ENCODE data around the gene ELOVL7. TPM values are rescaled to one million over a fixed set of nuclear protein-coding genes. Genes with fewer than 3 reads are reported as not detected.

Gene ELOVL7
- total RNA-seq, 6 experiments from 2014 or later, result 0.19 to 1.2 (median 0.63) TPM

GRCh38 chr5:60710362-60710761 lies 133.7 kb downstream of the ELOVL7 start:
- H3K27ac ChIP-seq, result no peak overlapping the region
- TF ChIP-seq POLR2A (IDR thresholded peaks at IDR 0.05) (no peak), CTCF (IDR thresholded peaks at IDR 0.05) (no peak)
- ATAC-seq, result no peak
- H3K4me3 ChIP-seq, result no peak overlapping the region
- no peaks in the 10 kb centered on the region for H3K27me3 ChIP-seq
- DNase-seq, result no peak
- no peaks in the 10 kb centered on the region for H3K9me3 ChIP-seq
- no peaks in the 10 kb centered on the region for H3K36me3 ChIP-seq
- 43% methylated on average over 3 of the region's 3 CpGs for WGBS (ENCODE audit: insufficient coverage, low coverage, low lambda C conversion rate, missing lambda C conversion rate)
- intact Hi-C loops (cut with DNase I), result no loop called here
- no peaks in the 10 kb centered on the region for H3K4me1 ChIP-seq

- H3K4me3 ChIP-seq, result no peak overlapping the region
- H3K4me1 ChIP-seq, result peaks cover 0 to 3% (median 0%) of the 10 kb centered on the region in 4 donors
- H3K27ac ChIP-seq, result no peak overlapping the region
- H3K9me3 ChIP-seq, result no peaks in the 10 kb centered on the region
- no peak for DNase-seq
- TF ChIP-seq POLR2A (IDR thresholded peaks at IDR 0.05), result no peak
- no peak for TF ChIP-seq CTCF (IDR thresholded peaks at IDR 0.05)
- no peaks in the 10 kb centered on the region for H3K36me3 ChIP-seq
- intact Hi-C loops (cut with DNase I), result no loop called here
- no peak for ATAC-seq
- no peaks in the 10 kb centered on the region for H3K27me3 ChIP-seq
Observed at GRCh38 chr5:60705144-60705543, 138.9 kb downstream of the ELOVL7 start.

- no peak for DNase-seq
- WGBS (ENCODE audit: insufficient coverage, low coverage, low lambda C conversion rate, missing lambda C conversion rate), result 94% methylated on average over 2 of the region's 2 CpGs
- intact Hi-C loops (cut with DNase I), result no loop called here
Observed at GRCh38 chr5:60703944-60704343, 140.1 kb downstream of the ELOVL7 start.

More at GRCh38 chr5:60703944-60704343, 140.1 kb downstream of the ELOVL7 start:
- no peaks in the 10 kb centered on the region for H3K9me3 ChIP-seq
- no peak overlapping the region for H3K4me3 ChIP-seq
- ATAC-seq, result no peak
- TF ChIP-seq POLR2A (IDR thresholded peaks at IDR 0.05), result no peak
- TF ChIP-seq CTCF (IDR thresholded peaks at IDR 0.05), result no peak
- no peak overlapping the region for H3K27ac ChIP-seq
- H3K27me3 ChIP-seq, result no peaks in the 10 kb centered on the region
- peaks cover 0 to 3% (median 0%) of the 10 kb centered on the region in 4 donors for H3K4me1 ChIP-seq
- no peaks in the 10 kb centered on the region for H3K36me3 ChIP-seq

Other genes starting within 250 kb of the ELOVL7 start
- under 1 TPM in 5 of 6 experiments, not detected in 1; 0.15 to 0.98 (median 0.47) TPM for gene DEPDC1B, start 144.1 kb downstream of the ELOVL7 start, total RNA-seq
- 10 to 100 TPM in 1 of 6 experiments, 1 to 10 TPM in 5; 4.0 to 10.7 (median 4.5) TPM for gene ERCC8, start 100.8 kb upstream of the ELOVL7 start, total RNA-seq
- gene NDUFAF2, start 100.9 kb upstream of the ELOVL7 start, total RNA-seq, result 10 to 100 TPM in 5 of 6 experiments, 1 to 10 TPM in 1; 8.4 to 30.1 (median 11.8) TPM

Data from right lobe of liver (tissue), 6 donors.